ENCODE data around the gene ATP8B4.

GRCh38 chr15:49832511-49832910 is 286.5 kb downstream of the ATP8B4 start:
- TF ChIP-seq, protein P1, sequence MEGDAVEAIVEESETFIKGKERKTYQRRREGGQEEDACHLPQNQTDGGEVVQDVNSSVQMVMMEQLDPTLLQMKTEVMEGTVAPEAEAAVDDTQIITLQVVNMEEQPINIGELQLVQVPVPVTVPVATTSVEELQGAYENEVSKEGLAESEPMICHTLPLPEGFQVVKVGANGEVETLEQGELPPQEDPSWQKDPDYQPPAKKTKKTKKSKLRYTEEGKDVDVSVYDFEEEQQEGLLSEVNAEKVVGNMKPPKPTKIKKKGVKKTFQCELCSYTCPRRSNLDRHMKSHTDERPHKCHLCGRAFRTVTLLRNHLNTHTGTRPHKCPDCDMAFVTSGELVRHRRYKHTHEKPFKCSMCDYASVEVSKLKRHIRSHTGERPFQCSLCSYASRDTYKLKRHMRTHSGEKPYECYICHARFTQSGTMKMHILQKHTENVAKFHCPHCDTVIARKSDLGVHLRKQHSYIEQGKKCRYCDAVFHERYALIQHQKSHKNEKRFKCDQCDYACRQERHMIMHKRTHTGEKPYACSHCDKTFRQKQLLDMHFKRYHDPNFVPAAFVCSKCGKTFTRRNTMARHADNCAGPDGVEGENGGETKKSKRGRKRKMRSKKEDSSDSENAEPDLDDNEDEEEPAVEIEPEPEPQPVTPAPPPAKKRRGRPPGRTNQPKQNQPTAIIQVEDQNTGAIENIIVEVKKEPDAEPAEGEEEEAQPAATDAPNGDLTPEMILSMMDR (IDR thresholded peaks at IDR 0.05 in 8 of 11, conservative IDR thresholded peaks at IDR 0.05 in 3 of 11), result no peak
- no peak for TF ChIP-seq POLR2A (IDR thresholded peaks at IDR 0.05)
- TF ChIP-seq POLR2AphosphoS5 (IDR thresholded peaks at IDR 0.05), result no peak

All from spleen (tissue), 7 donors.